Epithelial cell of esophagus (primary cell): ENCODE data around the gene SLC27A4.
A peak's percentile ranks its signal among the peaks of the same experiment; 100 is the strongest.

Source experiments
- DNase-seq: peaks from one replicate; pipeline ENCODE4 v3.0.0; 2010; ENCODE audit warnings: low read depth
- H3K4me3 ChIP-seq: 2 replicates; pipeline ENCODE4 v1.5.1; 2011; ENCODE audit warnings: mild to moderate bottlenecking, low read length, control low read depth
- TF ChIP-seq, protein P1 (sequence below): IDR thresholded peaks from 2 replicates; pipeline ENCODE4 v1.5.1; 2011; ENCODE audit warnings: low read depth, mild to moderate bottlenecking, low read length, control low read depth, inconsistent platforms; ENCODE audit not compliant: insufficient read depth; ENCODE audit errors: missing control alignments

SLC27A4 gene

GRCh38 chr9:128339761-128340690 is at the start of gene SLC27A4:
TSS of gene SLC27A4 (plus strand) at chr9:128340527. CDS start at chr9:128343133, 2,606 bp downstream.
- TF ChIP-seq, protein P1, sequence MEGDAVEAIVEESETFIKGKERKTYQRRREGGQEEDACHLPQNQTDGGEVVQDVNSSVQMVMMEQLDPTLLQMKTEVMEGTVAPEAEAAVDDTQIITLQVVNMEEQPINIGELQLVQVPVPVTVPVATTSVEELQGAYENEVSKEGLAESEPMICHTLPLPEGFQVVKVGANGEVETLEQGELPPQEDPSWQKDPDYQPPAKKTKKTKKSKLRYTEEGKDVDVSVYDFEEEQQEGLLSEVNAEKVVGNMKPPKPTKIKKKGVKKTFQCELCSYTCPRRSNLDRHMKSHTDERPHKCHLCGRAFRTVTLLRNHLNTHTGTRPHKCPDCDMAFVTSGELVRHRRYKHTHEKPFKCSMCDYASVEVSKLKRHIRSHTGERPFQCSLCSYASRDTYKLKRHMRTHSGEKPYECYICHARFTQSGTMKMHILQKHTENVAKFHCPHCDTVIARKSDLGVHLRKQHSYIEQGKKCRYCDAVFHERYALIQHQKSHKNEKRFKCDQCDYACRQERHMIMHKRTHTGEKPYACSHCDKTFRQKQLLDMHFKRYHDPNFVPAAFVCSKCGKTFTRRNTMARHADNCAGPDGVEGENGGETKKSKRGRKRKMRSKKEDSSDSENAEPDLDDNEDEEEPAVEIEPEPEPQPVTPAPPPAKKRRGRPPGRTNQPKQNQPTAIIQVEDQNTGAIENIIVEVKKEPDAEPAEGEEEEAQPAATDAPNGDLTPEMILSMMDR: no peak
- H3K4me3 ChIP-seq: peak within 1 kb of the TSS; percentile 85
- peak; percentile 94 for DNase-seq

DNA sequence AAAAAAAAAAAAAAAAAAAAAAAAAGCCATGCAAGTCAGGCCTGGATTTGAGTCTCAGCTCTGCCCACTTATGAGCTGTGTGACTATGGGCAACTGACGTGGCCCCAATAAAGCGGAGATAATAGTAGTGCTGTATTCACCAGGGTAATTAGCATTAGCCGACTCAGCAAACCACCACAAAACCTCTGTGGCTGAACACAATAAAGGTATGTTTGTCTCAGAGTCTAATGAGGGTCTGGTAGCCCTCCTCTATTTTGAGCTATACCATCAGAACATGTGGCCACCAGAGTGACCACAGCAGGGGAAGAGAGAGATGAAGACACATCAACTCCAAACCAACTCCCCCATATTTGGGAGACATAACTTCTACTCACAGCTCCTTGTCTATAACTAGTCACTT is 48.3 kb upstream of the SLC27A4 start:
- no peak for DNase-seq
- no peak overlapping the region for H3K4me3 ChIP-seq
- TF ChIP-seq, protein P1: no peak

DNA sequence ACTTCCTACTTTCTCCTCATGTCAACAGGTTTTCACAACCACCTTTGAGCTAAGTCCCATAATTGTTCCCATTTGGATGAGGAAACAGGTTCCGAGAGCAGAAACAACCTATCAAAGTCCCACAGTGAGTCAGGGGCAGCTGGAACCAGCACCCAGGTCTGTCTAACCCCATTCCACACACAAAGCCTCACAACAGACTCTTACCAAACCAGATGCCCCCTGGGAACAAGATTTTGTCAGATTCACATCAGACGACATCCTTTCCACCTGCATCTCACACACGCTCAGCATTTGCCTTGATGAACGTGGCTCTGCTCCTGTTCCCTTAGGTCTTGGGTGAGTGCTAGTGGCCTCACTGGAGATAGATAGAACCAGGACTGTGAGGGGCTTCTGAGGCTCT is 47.2 kb upstream of the SLC27A4 start:
- H3K4me3 ChIP-seq: no peak overlapping the region
- DNase-seq: no peak
- TF ChIP-seq, protein P1: no peak

DNA sequence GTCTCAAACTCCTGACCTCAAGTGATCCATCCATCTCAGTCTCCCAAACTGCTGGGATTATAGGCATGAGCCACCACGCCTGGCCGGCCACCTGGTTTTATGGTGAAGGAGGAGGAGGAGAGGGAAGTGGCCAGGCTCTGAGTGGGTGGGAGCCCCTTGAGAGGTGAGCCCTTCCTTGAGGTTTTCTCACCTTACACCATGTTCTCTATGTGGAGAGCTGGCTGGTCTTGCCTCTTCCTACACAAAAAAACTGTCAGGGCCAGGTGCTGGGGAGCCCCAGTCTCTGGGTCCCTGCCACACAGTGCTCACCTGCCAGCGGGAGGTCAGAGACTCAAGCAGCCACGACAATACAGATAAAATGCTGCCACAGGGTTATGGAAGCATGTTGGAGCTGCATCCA is 46.2 kb upstream of the SLC27A4 start:
- no peak for DNase-seq
- H3K4me3 ChIP-seq: no peak overlapping the region
- TF ChIP-seq, protein P1: no peak

DNA sequence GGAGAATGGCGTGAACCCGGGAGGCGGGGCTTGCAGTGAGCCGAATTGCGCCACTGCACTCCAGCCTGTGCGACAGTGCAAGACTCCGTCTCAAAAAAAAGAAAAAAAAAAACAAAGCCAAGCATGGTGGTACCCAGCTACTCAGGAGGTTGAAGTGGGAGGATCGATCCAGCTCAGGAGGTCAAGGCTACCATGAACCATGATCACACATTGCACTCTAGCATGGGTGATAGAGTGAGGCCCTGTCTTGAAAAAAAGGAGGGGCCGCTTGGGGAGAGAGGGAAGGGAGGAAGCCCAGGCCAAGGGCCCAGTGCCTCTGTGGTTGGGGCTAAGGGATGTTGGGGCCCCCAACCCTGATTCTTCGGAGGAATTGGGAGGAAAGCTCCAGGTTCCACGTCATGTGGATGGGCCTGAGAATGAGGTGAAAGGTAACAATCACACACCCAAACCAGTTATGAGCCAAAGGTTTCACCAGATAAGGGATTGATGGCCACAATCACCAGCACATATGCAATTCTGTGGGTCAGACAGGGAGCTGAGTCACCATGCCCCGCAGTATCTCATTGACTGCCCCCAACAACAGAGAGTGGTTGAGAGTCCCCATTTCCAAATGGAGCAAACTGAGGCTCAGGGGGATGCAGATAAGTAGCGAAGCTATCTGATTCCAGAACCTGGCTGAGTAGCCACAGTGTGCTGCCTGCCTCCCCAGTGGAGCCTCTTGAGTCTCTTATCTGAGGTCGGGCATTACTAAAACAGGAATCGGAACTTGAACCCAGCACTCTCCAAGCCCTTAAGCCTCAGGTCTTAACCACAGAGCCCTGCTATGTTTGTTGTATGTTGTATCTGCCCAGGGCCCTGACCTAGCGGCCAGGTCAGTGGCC is 43.7 kb upstream of the SLC27A4 start:
- no peak for DNase-seq
- TF ChIP-seq, protein P1: no peak
- no peak overlapping the region for H3K4me3 ChIP-seq

DNA sequence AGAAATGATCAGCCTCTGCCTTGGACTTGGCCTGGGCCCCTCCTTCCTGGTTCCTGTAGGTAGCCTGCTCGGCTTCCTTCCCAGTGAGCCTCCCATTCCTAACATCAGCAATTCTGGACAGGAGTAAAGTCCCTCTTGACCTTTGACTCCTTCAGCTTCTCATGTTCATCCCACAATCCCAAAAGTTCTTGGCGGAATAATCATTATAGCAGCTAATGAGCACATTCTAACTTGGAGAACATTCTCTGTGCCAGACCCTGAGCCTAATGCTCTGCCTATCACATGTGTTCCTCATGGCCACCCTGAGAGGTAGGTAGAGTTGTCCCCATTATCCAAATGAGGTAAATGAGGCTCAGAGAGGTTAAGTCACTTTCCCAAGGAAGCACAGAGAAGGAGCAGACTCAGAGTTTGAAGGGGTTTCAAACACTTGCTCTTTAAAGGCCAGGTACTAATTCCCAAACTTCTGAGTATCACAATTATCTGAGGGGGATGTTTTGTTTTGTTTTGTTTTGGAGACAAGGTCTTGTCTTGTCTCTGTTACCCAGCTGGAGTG is 43.0 kb upstream of the SLC27A4 start:
- no peak overlapping the region for H3K4me3 ChIP-seq
- TF ChIP-seq, protein P1: no peak
- DNase-seq: no peak
